ENCODE measurements around the gene BRD8.

Gene BRD8

DNA sequence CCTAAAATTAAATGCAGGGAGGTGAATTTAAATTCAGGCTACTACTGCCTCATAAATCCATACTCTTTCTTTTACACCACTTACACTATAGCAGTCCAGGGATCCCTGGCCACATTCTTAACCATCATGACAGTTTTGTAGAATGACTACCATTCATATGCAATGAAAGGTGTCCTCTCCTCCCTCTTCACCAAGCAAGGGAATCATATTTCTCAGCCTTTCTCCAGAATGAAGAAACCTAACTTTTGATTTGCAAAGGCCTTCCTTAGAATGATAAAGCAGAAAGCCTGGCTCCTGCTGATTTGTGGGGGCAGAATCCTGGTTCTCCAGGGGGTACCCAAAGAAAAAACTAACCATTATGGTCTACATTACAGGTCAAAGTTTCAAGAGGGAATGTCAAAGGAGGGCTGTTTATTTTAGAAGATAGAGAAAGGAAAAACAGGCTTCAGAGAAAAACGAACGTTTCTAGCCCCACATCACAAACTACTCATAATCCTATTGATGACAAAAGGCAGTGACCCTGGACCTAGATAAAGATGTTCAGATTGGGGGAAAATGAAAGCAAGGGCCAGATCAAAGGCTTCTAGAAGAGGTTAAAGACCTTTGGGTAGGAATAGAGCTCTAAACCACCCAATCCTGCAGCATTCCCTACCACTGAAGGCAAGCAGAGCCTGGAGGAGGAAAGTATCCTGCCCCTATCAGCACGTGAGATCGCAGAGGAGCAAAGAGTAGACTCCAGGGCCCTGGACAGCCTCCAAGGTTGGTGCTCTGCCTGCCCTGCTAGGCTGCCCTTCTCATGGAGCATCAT lies 83.1 kb downstream of the BRD8 start:
- H3K9me3 ChIP-seq (ENCODE audit: insufficient read depth, low read depth, low read length) = no peaks in the 10 kb centered on the region
- H4K8ac ChIP-seq (ENCODE audit: low read depth, low read length) = no peak overlapping the region
- no peak overlapping the region for H3K9ac ChIP-seq (ENCODE audit: low read length)
- no peak overlapping the region for H4K12ac ChIP-seq (ENCODE audit: low read depth, low read length)
- no peak overlapping the region for H3K4me2 ChIP-seq (ENCODE audit: low read length)
- WGBS (ENCODE audit: extremely low coverage, insufficient coverage, insufficient read length) = no CpG with 5 or more reads among the region's 4 CpGs
- H3K27ac ChIP-seq (ENCODE audit: low read depth, low read length) = no peak overlapping the region
- no peak overlapping the region for H2AFZ ChIP-seq (ENCODE audit: insufficient read depth, low read length, poor library complexity)
- H3K4me1 ChIP-seq (ENCODE audit: control insufficient read depth in 1 of 2, insufficient read depth in 2 of 2, low read length in 2 of 2) = no peaks in the 10 kb centered on the region
- no peak overlapping the region for H3K23ac ChIP-seq (ENCODE audit: low read length)
- H4K91ac ChIP-seq (ENCODE audit: low read depth, low read length) = no peak overlapping the region
- H3K79me2 ChIP-seq (ENCODE audit: control insufficient read depth, insufficient read depth, low read length, poor library complexity) = no peaks in the 10 kb centered on the region
- H2BK5ac ChIP-seq (ENCODE audit: low read depth, low read length, poor library complexity) = no peak overlapping the region
- H3K36me3 ChIP-seq (ENCODE audit: control insufficient read depth in 1 of 2, insufficient read depth in 2 of 2, low read length in 2 of 2) = no peaks in the 10 kb centered on the region
- H3K4me3 ChIP-seq (ENCODE audit: low read depth, low read length) = no peak overlapping the region
- no peak for DNase-seq
- H3K79me1 ChIP-seq (ENCODE audit: low read length) = no peaks in the 10 kb centered on the region
- no peak overlapping the region for H2BK120ac ChIP-seq (ENCODE audit: insufficient read depth, low read length, poor library complexity)
- H3K14ac ChIP-seq (ENCODE audit: low read length) = no peak overlapping the region
- no peak overlapping the region for H3K4ac ChIP-seq (ENCODE audit: low read depth, low read length)
- H2AK5ac ChIP-seq (ENCODE audit: low read length) = no peak overlapping the region
- no peak overlapping the region for H2BK12ac ChIP-seq (ENCODE audit: low read length)
- H3K27me3 ChIP-seq (ENCODE audit: insufficient read depth, low read length) = no peaks in the 10 kb centered on the region
- H3K18ac ChIP-seq (ENCODE audit: low read length) = no peak overlapping the region

- Histone ChIP-seq H3K79me2 (ENCODE audit: control insufficient read depth, insufficient read depth, low read length, poor library complexity) (no peaks in the 10 kb centered on the region), H3K4ac (ENCODE audit: low read depth, low read length) (no peak overlapping the region), H3K36me3 (ENCODE audit: control insufficient read depth in 1 of 2, insufficient read depth in 2 of 2, low read length in 2 of 2) (no peaks in the 10 kb centered on the region), H2BK5ac (ENCODE audit: low read depth, low read length, poor library complexity) (no peak overlapping the region), H2BK120ac (ENCODE audit: insufficient read depth, low read length, poor library complexity) (no peak overlapping the region), H3K4me3 (ENCODE audit: low read depth, low read length) (no peak overlapping the region), H3K4me2 (ENCODE audit: low read length) (no peak overlapping the region), H3K4me1 (ENCODE audit: control insufficient read depth in 1 of 2, insufficient read depth in 2 of 2, low read length in 2 of 2) (no peaks in the 10 kb centered on the region), H3K27ac (ENCODE audit: low read depth, low read length) (no peak overlapping the region), H2AK5ac (ENCODE audit: low read length) (no peak overlapping the region), H2BK12ac (ENCODE audit: low read length) (no peak overlapping the region), H4K8ac (ENCODE audit: low read depth, low read length) (no peak overlapping the region), H3K18ac (ENCODE audit: low read length) (no peak overlapping the region), H4K91ac (ENCODE audit: low read depth, low read length) (no peak overlapping the region), H3K79me1 (ENCODE audit: low read length) (no peaks in the 10 kb centered on the region), H2AFZ (ENCODE audit: insufficient read depth, low read length, poor library complexity) (no peak overlapping the region), H3K23ac (ENCODE audit: low read length) (no peak overlapping the region), H3K9me3 (ENCODE audit: insufficient read depth, low read depth, low read length) (no peaks in the 10 kb centered on the region), H3K14ac (ENCODE audit: low read length) (no peak overlapping the region), H3K9ac (ENCODE audit: low read length) (no peak overlapping the region), H3K27me3 (ENCODE audit: insufficient read depth, low read length) (no peaks in the 10 kb centered on the region), H4K12ac (ENCODE audit: low read depth, low read length) (no peak overlapping the region)
- DNase-seq = no peak
- no CpG with 5 or more reads among the region's 1 CpG for WGBS (ENCODE audit: extremely low coverage, insufficient coverage, insufficient read length)
Observed at GRCh38 chr5:138093036-138093435, 85.4 kb downstream of the BRD8 start.

GRCh38 chr5:138092301-138092700 lies 86.1 kb downstream of the BRD8 start:
- Histone ChIP-seq H4K12ac (ENCODE audit: low read depth, low read length) (no peak overlapping the region), H3K79me1 (ENCODE audit: low read length) (no peaks in the 10 kb centered on the region)
- WGBS (ENCODE audit: extremely low coverage, insufficient coverage, insufficient read length) = no CpG with 5 or more reads among the region's 1 CpG

GRCh38 chr5:138091685-138092084 lies 86.7 kb downstream of the BRD8 start:
- no peaks in the 10 kb centered on the region for H3K9me3 ChIP-seq (ENCODE audit: insufficient read depth, low read depth, low read length)
- WGBS (ENCODE audit: extremely low coverage, insufficient coverage, insufficient read length) = no CpG with 5 or more reads among the region's 4 CpGs
- H4K12ac ChIP-seq (ENCODE audit: low read depth, low read length) = no peak overlapping the region
- no peak overlapping the region for H4K91ac ChIP-seq (ENCODE audit: low read depth, low read length)
- H3K4me1 ChIP-seq (ENCODE audit: control insufficient read depth in 1 of 2, insufficient read depth in 2 of 2, low read length in 2 of 2) = no peaks in the 10 kb centered on the region
- no peaks in the 10 kb centered on the region for H3K27me3 ChIP-seq (ENCODE audit: insufficient read depth, low read length)
- no peak for DNase-seq
- H3K79me2 ChIP-seq (ENCODE audit: control insufficient read depth, insufficient read depth, low read length, poor library complexity) = no peaks in the 10 kb centered on the region
- no peak overlapping the region for H2BK5ac ChIP-seq (ENCODE audit: low read depth, low read length, poor library complexity)
- H2AFZ ChIP-seq (ENCODE audit: insufficient read depth, low read length, poor library complexity) = no peak overlapping the region
- H3K27ac ChIP-seq (ENCODE audit: low read depth, low read length) = no peak overlapping the region
- H3K23ac ChIP-seq (ENCODE audit: low read length) = no peak overlapping the region
- H2BK12ac ChIP-seq (ENCODE audit: low read length) = no peak overlapping the region
- no peaks in the 10 kb centered on the region for H3K79me1 ChIP-seq (ENCODE audit: low read length)
- no peaks in the 10 kb centered on the region for H3K36me3 ChIP-seq (ENCODE audit: control insufficient read depth in 1 of 2, insufficient read depth in 2 of 2, low read length in 2 of 2)
- no peak overlapping the region for H3K18ac ChIP-seq (ENCODE audit: low read length)
- H3K9ac ChIP-seq (ENCODE audit: low read length) = no peak overlapping the region
- no peak overlapping the region for H4K8ac ChIP-seq (ENCODE audit: low read depth, low read length)
- H3K4me3 ChIP-seq (ENCODE audit: low read depth, low read length) = no peak overlapping the region
- H2BK120ac ChIP-seq (ENCODE audit: insufficient read depth, low read length, poor library complexity) = no peak overlapping the region
- no peak overlapping the region for H2AK5ac ChIP-seq (ENCODE audit: low read length)
- no peak overlapping the region for H3K4me2 ChIP-seq (ENCODE audit: low read length)
- H3K4ac ChIP-seq (ENCODE audit: low read depth, low read length) = no peak overlapping the region
- no peak overlapping the region for H3K14ac ChIP-seq (ENCODE audit: low read length)

More at GRCh38 chr5:138092301-138092700, 86.1 kb downstream of the BRD8 start:
- Histone ChIP-seq H3K9ac (ENCODE audit: low read length) (no peak overlapping the region), H3K36me3 (ENCODE audit: control insufficient read depth in 1 of 2, insufficient read depth in 2 of 2, low read length in 2 of 2) (no peaks in the 10 kb centered on the region), H3K23ac (ENCODE audit: low read length) (no peak overlapping the region), H3K9me3 (ENCODE audit: insufficient read depth, low read depth, low read length) (no peaks in the 10 kb centered on the region), H2AK5ac (ENCODE audit: low read length) (no peak overlapping the region), H2BK5ac (ENCODE audit: low read depth, low read length, poor library complexity) (no peak overlapping the region), H3K4me3 (ENCODE audit: low read depth, low read length) (no peak overlapping the region), H3K4me1 (ENCODE audit: control insufficient read depth in 1 of 2, insufficient read depth in 2 of 2, low read length in 2 of 2) (no peaks in the 10 kb centered on the region), H3K27me3 (ENCODE audit: insufficient read depth, low read length) (no peaks in the 10 kb centered on the region), H2BK12ac (ENCODE audit: low read length) (no peak overlapping the region), H2BK120ac (ENCODE audit: insufficient read depth, low read length, poor library complexity) (no peak overlapping the region), H3K27ac (ENCODE audit: low read depth, low read length) (no peak overlapping the region), H4K8ac (ENCODE audit: low read depth, low read length) (no peak overlapping the region), H3K79me2 (ENCODE audit: control insufficient read depth, insufficient read depth, low read length, poor library complexity) (no peaks in the 10 kb centered on the region), H3K4me2 (ENCODE audit: low read length) (no peak overlapping the region), H3K4ac (ENCODE audit: low read depth, low read length) (no peak overlapping the region), H4K91ac (ENCODE audit: low read depth, low read length) (no peak overlapping the region), H2AFZ (ENCODE audit: insufficient read depth, low read length, poor library complexity) (no peak overlapping the region), H3K14ac (ENCODE audit: low read length) (no peak overlapping the region), H3K18ac (ENCODE audit: low read length) (no peak overlapping the region)
- DNase-seq = no peak

Measured in trophoblast cell (in vitro differentiated cells and primary cell).